Colonic mucosa (tissue), 4 donors: ENCODE data around the gene SIGLEC6. TPM values are rescaled to one million over a fixed set of nuclear protein-coding genes. Genes with fewer than 3 reads are reported as not detected.

Experiments
- DNase-seq: peaks from one replicate; pipeline ENCODE4 v3.0.0-alpha.2; 2020
- H3K27ac ChIP-seq: fragments of 200-600 bp; one replicate; pipeline ENCODE4 v1.8.0; 2021
- H3K27me3 ChIP-seq: fragments of 200-600 bp; one replicate; pipeline ENCODE4 v1.8.0; 2021
- H3K36me3 ChIP-seq: fragments of 200-600 bp; one replicate; pipeline ENCODE4 v1.8.0; 2021
- H3K4me1 ChIP-seq: fragments of 200-600 bp; one replicate; pipeline ENCODE4 v1.8.0; 2021; ENCODE audit warnings: mild to moderate bottlenecking
- H3K4me3 ChIP-seq: fragments of 200-600 bp; one replicate; pipeline ENCODE4 v1.8.0; 2021
- H3K9ac ChIP-seq, 2 donors: one replicate each; pipeline ENCODE4 v1.7.0; 2013; ENCODE audit warnings: control low read depth in 2 of 2, low read depth in 2 of 2, low read length in 2 of 2
- H3K9me3 ChIP-seq: fragments of 200-600 bp; one replicate; pipeline ENCODE4 v1.8.0; 2021
- CTCF ChIP-seq: fragments of 200-600 bp; IDR thresholded peaks from one replicate; pipeline ENCODE4 v1.8.0; 2022; ENCODE audit warnings: antibody characterized with exemption, mild to moderate bottlenecking
- intact Hi-C: fragments of 100-400 bp; cut with DNase I; formaldehyde crosslinking; loops from one replicate; pipeline ENCODE4 v1.14.1; 2022
- total RNA-seq, 2 donors: library from RNA; stranded (reverse); fragmentation: NEBNext Ultra II Directional in 1 of 2; extraction: Animal tissue kit (Norgen Biotek cat#: 25700) in 1 of 2; gene quantifications; one replicate each; pipeline ENCODE4 v1.2.1, GENCODE V29; 2021
- donor health status: healthy.
- donor health status: DM: no; HTN: no; CAD: no.
- donor health status: DM: no; HTN: no; CAD: no.

SIGLEC6 gene
- total RNA-seq, 2 donors from 2014 or later = 0.98 to 1.9 TPM

DNA sequence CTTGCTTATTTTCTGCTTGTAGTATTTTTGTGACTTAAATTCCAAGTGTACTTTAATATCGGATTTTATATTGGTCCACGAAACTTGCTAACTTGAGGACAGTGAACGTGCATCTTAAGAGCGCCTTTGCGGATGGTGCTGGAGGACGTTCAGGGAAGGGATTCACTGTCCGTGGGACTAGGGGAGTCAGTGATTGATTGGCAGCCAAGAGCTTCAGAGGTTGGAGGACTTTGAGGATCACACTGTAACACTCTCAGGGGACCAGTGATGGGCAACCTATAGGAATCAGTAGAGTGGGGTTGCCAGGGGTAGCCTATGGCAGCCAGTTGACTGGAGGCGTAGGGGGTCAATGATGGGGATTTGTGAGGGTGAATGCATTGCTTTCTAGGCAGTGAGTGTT, 40.1 kb upstream of the SIGLEC6 start:
- no peak overlapping the region for H3K27ac ChIP-seq
- intact Hi-C loops = no loop called here
- peaks cover 9% of the 10 kb centered on the region for H3K4me1 ChIP-seq
- DNase-seq = no peak
- no peaks in the 10 kb centered on the region for H3K27me3 ChIP-seq
- TF ChIP-seq CTCF = no peak
- H3K9ac ChIP-seq = peak overlapping the region; percentile 51 to 62
- no peaks in the 10 kb centered on the region for H3K36me3 ChIP-seq
- H3K4me3 ChIP-seq = peak overlapping the region; percentile 63
- no peaks in the 10 kb centered on the region for H3K9me3 ChIP-seq

DNA sequence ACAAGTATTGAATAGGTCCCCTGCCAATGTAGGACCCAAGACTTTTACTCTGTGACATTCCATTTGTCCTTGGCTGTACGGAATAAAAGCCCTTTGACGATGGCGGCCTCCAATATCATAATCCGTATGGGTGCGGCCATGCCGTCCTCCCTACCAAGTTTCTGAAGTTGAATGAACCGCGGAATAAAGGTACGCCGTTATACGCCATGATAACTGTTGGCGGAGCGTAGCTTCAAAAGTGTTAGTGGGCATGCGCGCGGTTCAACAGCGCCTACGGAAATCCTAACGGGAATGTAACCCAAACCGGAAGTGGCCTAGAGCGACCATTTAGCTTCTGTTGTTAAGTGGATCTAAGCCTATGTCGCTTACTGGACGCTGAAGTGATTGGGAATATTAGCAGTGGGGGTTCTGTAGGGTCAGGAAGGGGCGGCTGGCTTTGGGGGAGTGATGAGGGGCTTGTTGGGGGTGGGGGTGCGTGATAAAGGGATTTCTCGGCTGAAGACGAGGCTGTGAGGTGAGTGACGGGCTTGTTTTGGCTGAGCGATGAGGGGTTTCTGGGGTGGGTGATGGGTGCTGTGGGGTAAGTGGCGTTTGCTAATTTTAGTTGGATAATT, 39.6 kb upstream of the SIGLEC6 start, which contains the start of gene ZNF175:
Gene ZNF175, plus strand, starts transcription at position 322 of the 614 bp plus-strand sequence. CDS start 2,047 bp downstream, outside the sequence.
- peak; percentile 96 for DNase-seq
- Histone ChIP-seq H3K4me1 (peaks cover 9% of the 10 kb centered on the region), H3K9me3 (no peaks in the 10 kb centered on the region), H3K4me3 (peak within 1 kb of the TSS; percentile 63), H3K36me3 (no peaks in the 10 kb centered on the region), H3K27ac (no peak within 1 kb of the TSS), H3K27me3 (no peaks in the 10 kb centered on the region), H3K9ac (peak within 1 kb of the TSS; percentile 51 to 62)
- no peak for TF ChIP-seq CTCF
- intact Hi-C loops = no loop called here

DNA sequence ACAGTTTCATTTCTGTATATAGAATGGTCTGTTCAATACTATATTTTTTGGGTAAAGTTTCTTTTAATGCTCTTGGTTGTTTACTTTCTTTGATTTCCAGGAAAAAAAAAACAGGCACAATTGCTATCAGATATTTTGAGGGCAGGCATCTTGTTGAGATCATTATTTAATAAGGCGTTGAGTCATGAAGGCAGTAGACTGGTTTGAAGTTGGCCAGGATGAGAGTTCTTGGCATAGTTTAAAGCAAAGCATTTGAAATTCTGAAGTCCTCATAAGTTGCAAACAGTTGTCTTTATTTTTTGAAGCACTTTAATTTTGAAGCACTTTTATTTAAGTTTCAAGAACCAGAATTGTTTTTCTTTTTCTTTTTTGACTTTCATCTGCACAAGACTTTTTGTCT, 37.0 kb upstream of the SIGLEC6 start:
- Histone ChIP-seq H3K9ac (no peak overlapping the region), H3K4me1 (peaks cover 9% of the 10 kb centered on the region), H3K4me3 (no peak overlapping the region), H3K36me3 (no peaks in the 10 kb centered on the region), H3K27ac (no peak overlapping the region), H3K27me3 (no peaks in the 10 kb centered on the region), H3K9me3 (no peaks in the 10 kb centered on the region)
- no peak for TF ChIP-seq CTCF
- no peak for DNase-seq
- intact Hi-C loops = no loop called here

DNA sequence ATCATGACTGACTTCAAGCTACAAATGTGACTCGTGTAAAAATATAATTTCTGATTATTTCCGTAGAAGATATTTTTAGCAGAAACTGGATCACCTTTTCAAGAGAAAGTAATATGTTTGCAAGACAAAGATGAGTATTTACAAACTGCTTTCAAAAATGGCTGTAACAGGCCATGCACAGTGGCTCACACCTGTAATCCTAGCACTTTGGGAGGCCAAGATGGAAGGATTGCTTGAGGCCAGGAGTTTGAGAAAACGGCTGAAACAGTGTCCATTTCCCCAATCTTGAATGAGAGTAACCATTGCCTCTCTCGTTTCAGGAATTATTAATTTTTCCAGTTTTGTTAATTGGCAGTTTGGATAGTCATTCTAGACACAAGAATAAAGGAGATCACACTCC, 36.1 kb upstream of the SIGLEC6 start:
- no peaks in the 10 kb centered on the region for H3K27me3 ChIP-seq
- peaks cover 9% of the 10 kb centered on the region for H3K4me1 ChIP-seq
- TF ChIP-seq CTCF = no peak
- intact Hi-C loops = no loop called here
- no peak overlapping the region for H3K4me3 ChIP-seq
- no peak overlapping the region for H3K27ac ChIP-seq
- DNase-seq = no peak
- no peak overlapping the region for H3K9ac ChIP-seq
- no peaks in the 10 kb centered on the region for H3K36me3 ChIP-seq
- H3K9me3 ChIP-seq = no peaks in the 10 kb centered on the region

DNA sequence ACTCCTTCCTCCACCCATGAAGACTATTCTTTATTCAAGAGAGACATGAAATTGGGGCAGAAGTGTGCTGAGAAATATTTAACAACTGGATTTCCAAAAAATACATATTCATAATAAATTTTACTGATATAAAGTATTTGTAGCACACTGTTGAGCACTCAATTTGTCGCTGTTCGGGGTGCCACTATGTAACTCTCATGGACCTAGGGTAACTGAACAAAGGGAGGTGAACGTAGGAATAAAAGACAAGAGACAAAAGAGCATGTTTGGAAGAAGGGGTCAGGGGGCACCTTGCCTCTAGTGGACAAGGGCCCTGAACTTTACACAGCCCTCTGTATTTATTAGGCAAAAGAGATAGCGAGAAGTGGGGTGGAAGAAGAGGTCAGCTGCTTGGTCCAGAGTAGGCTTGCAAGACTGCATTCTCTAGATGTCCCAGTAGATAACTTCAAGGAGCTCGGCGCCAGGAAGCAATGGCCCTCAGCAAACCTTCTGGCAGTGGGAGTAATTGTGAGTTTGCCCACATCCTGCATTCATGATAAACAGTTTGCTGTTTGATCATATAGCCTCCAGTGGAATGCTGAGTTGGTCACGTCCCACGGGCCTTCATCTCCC, 35.1 kb upstream of the SIGLEC6 start:
- Histone ChIP-seq H3K27me3 (no peaks in the 10 kb centered on the region), H3K27ac (no peak overlapping the region), H3K9ac (no peak overlapping the region), H3K4me1 (peaks cover under 1% of the 10 kb centered on the region), H3K36me3 (no peaks in the 10 kb centered on the region), H3K4me3 (no peak overlapping the region), H3K9me3 (no peaks in the 10 kb centered on the region)
- no peak for TF ChIP-seq CTCF
- intact Hi-C loops = no loop called here
- no peak for DNase-seq
